H1 (cell line): ENCODE results near the gene SHANK1. TPM values are rescaled to one million over a fixed set of nuclear protein-coding genes. Genes with fewer than 3 reads are reported as not detected.

Experiments
- GTF2F1 ChIP-seq: IDR thresholded peaks from 2 replicates; pipeline ENCODE4 v1.6.1; 2012; ENCODE audit warnings: low read depth, low read length, improper control_type of control experiment, borderline replicate concordance
- NRF1 ChIP-seq: IDR thresholded peaks from 2 replicates; pipeline ENCODE4 v1.6.1; 2011; ENCODE audit warnings: mild to moderate bottlenecking, low read depth, low read length, improper control_type of control experiment
- SRF ChIP-seq: IDR thresholded peaks from 2 replicates; pipeline ENCODE4 v1.6.1; 2011; ENCODE audit warnings: mild to moderate bottlenecking, low read depth, low read length, moderate library complexity
- polyA plus RNA-seq, 7 experiments: library from polyadenylated mRNA; depleted of rRNA in 3 of 7; stranded (reverse) in 5 of 7; unstranded in 2 of 7; fragments of >200 nt in 5 of 7; fragments of 200-250 nt in 2 of 7; gene quantifications; 1 replicate in 5 of 7; 2 replicates in 1 of 7; 4 replicates in 1 of 7; pipeline versions ENCODE4 v1.2.1 to v1.2.3, GENCODE V29; 2011 to 2013; ENCODE audit warnings: missing spikeins in 2 of 7, mixed read lengths in 2 of 7
- total RNA-seq: library from RNA; stranded (reverse); fragmentation: NEBNext Ultra II Directional; extraction: Animal tissue kit (Norgen Biotek cat#: 25700); gene quantifications from 2 replicates; pipeline ENCODE4 v1.2.1, GENCODE V29; 2021

Gene SHANK1
- total and polyA plus RNA-seq, 2 of the 8 experiments (the other 6 are each of a cell fraction or from before 2014, with no cell fraction given): 1.1 to 3.7 TPM

DNA sequence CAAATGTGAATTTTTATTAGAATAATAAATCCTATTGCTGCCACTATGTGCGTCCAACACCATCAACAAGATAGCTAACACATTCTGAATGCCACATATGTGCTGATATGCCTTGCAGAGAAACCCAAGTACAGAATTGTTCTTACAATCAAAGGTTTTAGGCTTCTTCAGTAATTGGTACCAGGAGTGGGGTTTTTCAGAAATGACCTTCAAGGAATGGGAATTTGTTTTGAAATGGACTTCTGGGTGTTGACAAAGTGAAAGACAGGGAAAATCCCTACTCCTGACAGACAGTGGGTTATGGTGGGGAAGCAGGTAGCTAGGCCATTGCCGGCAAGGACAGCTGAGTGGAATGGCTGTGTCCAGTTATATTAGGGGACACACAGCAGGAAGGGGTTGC lies 85.6 kb downstream of the SHANK1 start (continued):
- TF ChIP-seq GTF2F1: no peak
- TF ChIP-seq NRF1: no peak
- no peak for TF ChIP-seq SRF
- TF ChIP-seq, all 59 proteins: peak for 0
